NB4 (cell line): ENCODE results near the gene WDR75.
A peak's percentile ranks its signal among the peaks of the same experiment; 100 is the strongest.

Experiments
- DNase-seq: peaks from one replicate; pipeline ENCODE4 v3.0.0; 2010; ENCODE audit warnings: low read depth
- H3K4me3 ChIP-seq: one replicate; pipeline ENCODE4 v1.5.1; 2011; ENCODE audit warnings: mild to moderate bottlenecking, low read depth, low read length, moderate library complexity
- MYC ChIP-seq: IDR thresholded peaks from 2 replicates; pipeline ENCODE4 v1.6.1; 2011; ENCODE audit warnings: low read depth, low read length
- POLR2A ChIP-seq: IDR thresholded peaks from 2 replicates; pipeline ENCODE4 v1.6.1; 2011; ENCODE audit warnings: mild to moderate bottlenecking; ENCODE audit not compliant: insufficient read length; ENCODE audit errors: extremely low read depth
- TF ChIP-seq, protein P1 (sequence below): IDR thresholded peaks from one replicate; pipeline ENCODE4 v1.5.1; 2012; ENCODE audit warnings: low read depth, low read length
- TF ChIP-seq, protein P2 (sequence below): IDR thresholded peaks from 2 replicates; pipeline ENCODE4 v1.6.1; 2011; ENCODE audit warnings: low read depth, low read length

Gene WDR75

DNA sequence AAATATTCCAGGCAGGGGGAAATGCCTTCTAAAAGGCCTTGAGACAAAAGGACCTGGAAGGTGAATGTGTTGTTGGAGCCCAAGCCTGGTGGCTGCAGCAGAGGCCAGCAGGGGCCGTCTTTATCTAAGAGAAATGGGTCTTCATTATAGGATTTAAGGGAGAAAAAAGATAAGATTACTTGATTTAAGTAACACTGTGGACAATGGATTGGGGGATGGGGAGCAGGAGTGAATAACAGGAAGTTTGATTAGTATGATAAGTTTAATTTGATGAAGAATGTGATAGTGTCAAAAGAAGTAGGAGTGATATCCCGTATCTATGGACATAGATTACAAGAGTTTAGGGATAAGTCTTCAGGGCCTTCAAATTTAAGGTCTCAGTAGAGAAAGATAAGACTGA is 64.2 kb downstream of the WDR75 start:
- no peak for DNase-seq
- no peak overlapping the region for H3K4me3 ChIP-seq
- TF ChIP-seq MYC: no peak
- TF ChIP-seq, protein P1, sequence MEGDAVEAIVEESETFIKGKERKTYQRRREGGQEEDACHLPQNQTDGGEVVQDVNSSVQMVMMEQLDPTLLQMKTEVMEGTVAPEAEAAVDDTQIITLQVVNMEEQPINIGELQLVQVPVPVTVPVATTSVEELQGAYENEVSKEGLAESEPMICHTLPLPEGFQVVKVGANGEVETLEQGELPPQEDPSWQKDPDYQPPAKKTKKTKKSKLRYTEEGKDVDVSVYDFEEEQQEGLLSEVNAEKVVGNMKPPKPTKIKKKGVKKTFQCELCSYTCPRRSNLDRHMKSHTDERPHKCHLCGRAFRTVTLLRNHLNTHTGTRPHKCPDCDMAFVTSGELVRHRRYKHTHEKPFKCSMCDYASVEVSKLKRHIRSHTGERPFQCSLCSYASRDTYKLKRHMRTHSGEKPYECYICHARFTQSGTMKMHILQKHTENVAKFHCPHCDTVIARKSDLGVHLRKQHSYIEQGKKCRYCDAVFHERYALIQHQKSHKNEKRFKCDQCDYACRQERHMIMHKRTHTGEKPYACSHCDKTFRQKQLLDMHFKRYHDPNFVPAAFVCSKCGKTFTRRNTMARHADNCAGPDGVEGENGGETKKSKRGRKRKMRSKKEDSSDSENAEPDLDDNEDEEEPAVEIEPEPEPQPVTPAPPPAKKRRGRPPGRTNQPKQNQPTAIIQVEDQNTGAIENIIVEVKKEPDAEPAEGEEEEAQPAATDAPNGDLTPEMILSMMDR: no peak
- TF ChIP-seq, protein P2, sequence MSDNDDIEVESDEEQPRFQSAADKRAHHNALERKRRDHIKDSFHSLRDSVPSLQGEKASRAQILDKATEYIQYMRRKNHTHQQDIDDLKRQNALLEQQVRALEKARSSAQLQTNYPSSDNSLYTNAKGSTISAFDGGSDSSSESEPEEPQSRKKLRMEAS: no peak
- TF ChIP-seq POLR2A: no peak

DNA sequence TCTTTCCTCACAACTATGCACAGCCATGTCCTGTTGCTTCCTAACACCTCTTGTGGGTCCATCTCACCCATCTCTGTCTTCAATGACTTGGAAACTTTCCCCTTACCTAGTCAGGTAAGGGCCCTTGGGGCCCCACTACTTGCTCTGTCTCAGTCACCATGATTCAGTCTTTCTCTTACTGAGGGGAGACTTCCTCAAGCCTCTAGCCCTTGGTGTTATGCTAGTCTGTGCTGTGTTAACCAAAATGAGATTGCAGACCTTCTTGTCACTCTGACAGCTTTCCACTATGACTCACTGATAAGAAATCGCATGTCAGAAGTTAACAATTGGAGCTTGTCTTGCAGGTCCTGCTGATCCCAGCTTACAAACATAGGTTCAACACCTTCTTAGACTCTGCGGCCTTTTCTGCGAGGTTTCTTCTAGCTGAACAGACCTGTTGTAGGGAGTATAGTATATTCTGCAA is 65.3 kb downstream of the WDR75 start:
- peak; percentile 55 for DNase-seq
- TF ChIP-seq, protein P2: no peak
- TF ChIP-seq MYC (no peak), POLR2A (no peak)
- TF ChIP-seq, protein P1: no peak
- no peak overlapping the region for H3K4me3 ChIP-seq

DNA sequence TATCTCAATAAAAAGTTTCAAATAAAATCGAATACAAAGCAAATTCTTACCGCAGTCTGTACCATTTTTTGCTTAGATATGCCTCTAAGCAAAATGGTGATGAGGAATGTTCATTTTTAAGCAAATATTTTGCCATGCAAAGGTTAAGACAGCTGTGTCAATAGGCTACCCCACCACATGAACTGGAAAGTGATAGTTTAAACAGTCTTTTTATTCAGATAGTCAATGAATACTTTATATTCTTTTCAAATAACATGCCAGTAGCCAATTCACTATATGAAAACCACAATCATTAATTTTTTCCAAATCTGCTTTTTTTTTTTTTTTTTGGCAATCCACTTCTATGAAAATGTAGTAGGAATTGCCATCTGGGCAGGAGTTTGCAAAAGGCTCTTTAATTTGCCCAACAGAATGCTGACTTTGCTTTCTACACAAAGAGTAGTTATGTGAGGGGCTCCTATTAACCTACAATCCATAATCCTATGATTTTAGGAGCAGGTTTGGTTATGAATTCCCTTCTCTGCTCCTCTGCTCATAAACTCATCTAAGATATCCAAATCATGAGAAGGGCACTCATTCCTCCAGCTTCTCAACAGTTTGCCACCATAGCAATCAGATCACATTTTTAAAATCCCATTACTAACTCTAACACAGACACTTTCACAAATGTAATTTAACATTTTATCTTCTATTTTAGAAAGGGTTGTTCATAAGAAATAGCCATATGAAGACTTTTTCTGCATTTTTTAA is 70.1 kb downstream of the WDR75 start:
- TF ChIP-seq, protein P1: no peak
- TF ChIP-seq MYC (no peak), POLR2A (no peak)
- TF ChIP-seq, protein P2: no peak
- no peak for DNase-seq
- H3K4me3 ChIP-seq: no peak overlapping the region

DNA sequence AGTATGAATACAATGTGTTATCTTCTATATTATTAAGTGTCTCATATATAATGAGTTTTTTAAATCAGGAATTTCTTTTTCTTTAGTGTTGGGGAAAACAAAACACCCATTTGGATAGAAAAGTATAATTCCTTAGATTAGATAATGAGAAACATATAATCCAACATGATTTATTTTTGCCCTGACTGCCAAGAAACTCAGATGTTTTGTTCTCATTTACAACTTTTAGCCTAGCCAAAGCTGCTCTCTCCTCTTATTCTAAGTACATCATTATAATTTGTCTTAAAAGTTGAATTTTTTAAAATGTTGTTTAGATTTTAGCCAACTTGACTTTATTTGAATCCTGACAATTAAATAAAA is 70.7 kb downstream of the WDR75 start:
- TF ChIP-seq, protein P2: no peak
- TF ChIP-seq POLR2A: no peak
- TF ChIP-seq MYC: no peak
- TF ChIP-seq, protein P1: no peak
- no peak for DNase-seq
- H3K4me3 ChIP-seq: no peak overlapping the region

DNA sequence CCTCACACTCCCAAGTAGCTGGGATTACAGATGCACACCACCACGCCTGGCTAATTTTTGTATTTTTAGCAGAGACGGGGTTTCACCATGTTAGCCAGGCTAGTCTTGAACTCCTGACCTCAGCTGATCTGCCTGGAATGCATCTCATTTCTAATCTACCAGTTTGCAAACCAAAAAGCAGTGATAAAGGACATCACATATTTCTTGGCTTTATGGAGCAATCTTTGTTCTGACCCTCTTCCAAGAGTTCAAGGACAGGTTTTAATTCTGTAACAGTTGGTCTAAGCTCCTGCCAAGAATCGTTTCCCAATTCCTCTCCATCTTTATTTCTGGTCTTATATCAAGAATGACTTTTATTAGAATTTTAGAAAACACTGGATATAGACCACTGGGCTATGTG is 71.6 kb downstream of the WDR75 start:
- no peak overlapping the region for H3K4me3 ChIP-seq
- TF ChIP-seq, protein P2: no peak
- TF ChIP-seq, protein P1: no peak
- TF ChIP-seq MYC: no peak
- TF ChIP-seq POLR2A: no peak
- no peak for DNase-seq

DNA sequence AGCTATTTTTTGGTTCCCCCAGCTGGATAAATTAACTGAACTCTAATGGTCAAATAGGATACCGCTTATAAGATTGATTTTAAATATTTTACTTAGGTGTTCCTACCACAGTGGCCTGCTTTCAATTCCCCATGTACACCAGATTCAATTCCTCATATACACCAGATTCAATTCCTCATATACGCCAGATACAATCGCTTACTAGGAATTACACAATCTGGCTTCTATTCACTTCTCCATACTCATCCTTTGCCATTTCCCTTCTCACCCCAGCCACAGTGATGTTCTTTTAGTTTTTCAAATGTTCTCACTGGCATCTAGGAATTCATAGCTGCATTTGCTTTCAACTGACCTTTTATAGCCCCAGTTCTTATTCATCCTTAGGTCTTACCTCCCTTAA is 72.8 kb downstream of the WDR75 start:
- no peak for TF ChIP-seq POLR2A
- TF ChIP-seq MYC: no peak
- TF ChIP-seq, protein P2: no peak
- TF ChIP-seq, protein P1: no peak

More for the DNA sequence above, 72.8 kb downstream of the WDR75 start:
- no peak overlapping the region for H3K4me3 ChIP-seq
- no peak for DNase-seq
